Endothelial cell of umbilical vein (primary cell): ENCODE measurements around the gene ZNF530. TPM values are rescaled to one million over a fixed set of nuclear protein-coding genes. Genes with fewer than 3 reads are reported as not detected.

Source experiments
- BruUV-seq: library from RNA; stranded (reverse); fragments of 400-500 nt; replicated peaks from 2 replicates; lab custom pipeline; 2021; lab: Mats Ljungman, UMichigan
- CTCF ChIA-PET: fragments of 300-600, 350-600 bp; sonication (Branson Sonifier 250); formaldehyde crosslinking; loops from one replicate; lab custom pipeline; 2021; ENCODE audit warnings: antibody characterized with exemption, inconsistent platforms; lab: Charles Lee
- POLR2A ChIA-PET: fragments of 300-600, 350-600 bp; sonication (Branson Sonifier 250); formaldehyde crosslinking; loops from one replicate; lab custom pipeline; 2021; ENCODE audit warnings: antibody characterized with exemption, inconsistent platforms; lab: Charles Lee
- DNase-seq: peaks from one replicate; pipeline ENCODE4 v3.0.0-alpha.2; 2011; ENCODE audit warnings: low read depth, low spot score
- FAIRE-seq: peaks from 2 replicates; lab custom pipeline; 2011; peaks lifted over from hg19 to GRCh38; lab: Jason Lieb, UNC
- H2AFZ ChIP-seq: 2 replicates; pipeline ENCODE4 v1.6.0; 2012; ENCODE audit warnings: low read depth, low read length, control low read depth, inconsistent platforms
- H3K27ac ChIP-seq: 2 replicates; pipeline ENCODE4 v1.5.1; 2011; ENCODE audit warnings: low read depth, mild to moderate bottlenecking, control low read depth, low read length, moderate library complexity; ENCODE audit not compliant: insufficient read depth
- H3K27me3 ChIP-seq, 2 experiments: 2 replicates each; pipeline versions ENCODE4 v1.6.0 to v1.6.1; 2011; ENCODE audit warnings: low read length in 2 of 2, mixed read lengths in 1 of 2; ENCODE audit not compliant: control insufficient read depth in 2 of 2, insufficient read depth in 2 of 2
- H3K36me3 ChIP-seq, 2 experiments: 2 replicates in 1 of 2; 3 replicates in 1 of 2; pipeline ENCODE4 v1.5.1; 2011; ENCODE audit warnings: low read length in 2 of 2, mild to moderate bottlenecking in 1 of 2, moderate library complexity in 1 of 2; ENCODE audit not compliant: control insufficient read depth in 2 of 2, insufficient read depth in 2 of 2; ENCODE audit errors: extremely low read depth in 1 of 2
- H3K4me1 ChIP-seq: 3 replicates; pipeline ENCODE4 v1.5.1; 2011; ENCODE audit warnings: mild to moderate bottlenecking, low read length; ENCODE audit not compliant: control insufficient read depth, insufficient read depth; ENCODE audit errors: extremely low read depth
- H3K4me2 ChIP-seq: 2 replicates; pipeline ENCODE4 v1.6.1; 2011; ENCODE audit warnings: low read length, control low read depth, mixed read lengths; ENCODE audit not compliant: insufficient read depth
- H3K4me3 ChIP-seq, 3 experiments: fragments of 200-600 bp in 1 of 3; sonication (generic), shearing (Covaris generic) in 1 of 3; replicated peaks in 1 of 3; 2 replicates each; pipeline ENCODE4 v1.5.1; 2011 to 2016; ENCODE audit warnings: control low read depth in 3 of 3, low read length in 3 of 3, mild to moderate bottlenecking in 2 of 3, inconsistent platforms in 1 of 3, low read depth in 1 of 3, moderate library complexity in 1 of 3; ENCODE audit not compliant: insufficient read depth in 1 of 3
- H3K79me2 ChIP-seq: 2 replicates; pipeline ENCODE4 v1.6.0; 2012; ENCODE audit warnings: low read length, inconsistent platforms; ENCODE audit not compliant: control insufficient read depth, insufficient read depth
- H3K9ac ChIP-seq: replicated peaks from 2 replicates; pipeline ENCODE3; 2011; ENCODE audit warnings: low read length, control low read depth; ENCODE audit not compliant: insufficient read depth; ENCODE audit errors: extremely low read depth
- H3K9me1 ChIP-seq: replicated peaks from 3 replicates; pipeline ENCODE4 v1.6.0; 2011; ENCODE audit warnings: mild to moderate bottlenecking, low read length; ENCODE audit not compliant: control insufficient read depth, insufficient read depth; ENCODE audit errors: extremely low read depth
- H3K9me3 ChIP-seq: replicated peaks from 2 replicates; pipeline ENCODE4 v1.5.1; 2012; ENCODE audit warnings: low read length, inconsistent platforms; ENCODE audit not compliant: control insufficient read depth, insufficient read depth
- H4K20me1 ChIP-seq: replicated peaks from 2 replicates; pipeline ENCODE3; 2011; ENCODE audit warnings: mild to moderate bottlenecking, low read length; ENCODE audit not compliant: control insufficient read depth, insufficient read depth; ENCODE audit errors: extremely low read depth
- CTCF ChIP-seq, 2 donors: IDR thresholded peaks; 1 replicate in 1 of 2; 2 replicates in 1 of 2; pipeline ENCODE4 v1.5.1; 2011; ENCODE audit warnings: low read length in 2 of 2, mild to moderate bottlenecking in 2 of 2, moderate library complexity in 2 of 2, control low read depth in 1 of 2, inconsistent platforms in 1 of 2, low read depth in 1 of 2; ENCODE audit not compliant: insufficient read depth in 1 of 2; ENCODE audit errors: extremely low read depth in 1 of 2
- EZH2 ChIP-seq: IDR thresholded peaks from 2 replicates; pipeline ENCODE4 v1.6.1; 2012; ENCODE audit warnings: borderline replicate concordance, low read depth, mild to moderate bottlenecking, moderate library complexity, low read length, inconsistent platforms; ENCODE audit not compliant: severe bottlenecking
- FOS ChIP-seq: IDR thresholded peaks from 2 replicates; pipeline ENCODE4 v1.6.1; 2011; ENCODE audit warnings: mild to moderate bottlenecking, low read length, moderate library complexity, borderline replicate concordance; ENCODE audit not compliant: insufficient read depth
- GATA2 ChIP-seq: IDR thresholded peaks from 2 replicates; pipeline ENCODE4 v1.7.0; 2011; ENCODE audit warnings: low read depth, mild to moderate bottlenecking, moderate library complexity, mixed read lengths, low read length; ENCODE audit not compliant: insufficient read length, insufficient read depth
- JUN ChIP-seq: IDR thresholded peaks from 2 replicates; pipeline ENCODE4 v1.6.1; 2011; ENCODE audit warnings: borderline replicate concordance, low read depth; ENCODE audit not compliant: insufficient read length, insufficient read depth
- MYC ChIP-seq: IDR thresholded peaks from one replicate; pipeline ENCODE4 v1.6.1; 2011; ENCODE audit warnings: mild to moderate bottlenecking, low read depth, low read length
- POLR2A ChIP-seq: IDR thresholded peaks from 2 replicates; pipeline ENCODE4 v1.6.1; 2012; ENCODE audit warnings: low read depth, mild to moderate bottlenecking, control low read depth, low read length
- POLR2AphosphoS5 ChIP-seq: IDR thresholded peaks from 2 replicates; pipeline ENCODE4 v1.6.1; 2012; ENCODE audit warnings: low read depth, mild to moderate bottlenecking, control low read depth, low read length, moderate library complexity; ENCODE audit not compliant: insufficient read depth
- dilution Hi-C: fragments of 300-500 bp; cut with MboI; formaldehyde crosslinking; loops from one replicate; pipeline ENCODE4 v1.15.0; 2019; ENCODE audit warnings: low sequenced_read_pairs; ENCODE audit not compliant: extremely low pct_ligation_motif_present
- intact Hi-C: fragments of 100-400 bp; cut with micrococcal nuclease; formaldehyde crosslinking; loops from one replicate; pipeline ENCODE4 v1.10.0; 2022
- polyA plus RNA-seq, 4 experiments: library from polyadenylated mRNA; depleted of rRNA in 3 of 4; stranded (reverse) in 3 of 4; unstranded in 1 of 4; fragments of >200 nt; gene quantifications; 2 replicates each; pipeline versions ENCODE4 v1.2.1 to v1.2.3, GENCODE V29; 2011 to 2012; ENCODE audit warnings: missing spikeins in 1 of 4
- total RNA-seq: library from RNA; stranded (reverse); gene quantifications from 2 replicates; pipeline ENCODE4 v1.2.3, GENCODE V29; 2021
- TF ChIP-seq, protein P1 (sequence below): IDR thresholded peaks from 2 replicates; pipeline ENCODE4 v1.6.1; 2011; ENCODE audit not compliant: insufficient read depth, insufficient read length

Gene ZNF530
- total and polyA plus RNA-seq, 2 donors (not counting 3 experiments of a cell fraction or from before 2014, with no cell fraction given): 1.5 to 4.0 TPM

DNA sequence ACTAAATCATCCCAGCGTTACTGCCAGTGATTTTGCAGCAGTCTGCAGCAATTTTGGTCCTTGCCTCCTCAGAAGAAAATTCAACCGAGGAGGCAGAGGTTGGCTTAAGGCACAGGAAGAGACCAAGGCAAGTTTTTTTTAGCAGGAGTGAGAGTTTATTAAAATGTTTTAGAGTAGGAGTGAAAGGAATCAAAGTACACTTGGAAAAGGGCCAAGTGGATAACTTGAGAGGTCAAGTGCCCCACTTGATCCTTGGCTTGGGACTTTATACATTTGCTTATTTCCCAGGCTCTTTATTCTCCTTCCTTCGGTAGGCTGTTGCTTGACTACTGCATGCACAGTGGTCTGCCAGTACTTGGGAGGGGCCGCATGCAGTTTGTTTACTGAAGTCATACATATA, 11.4 kb downstream of the ZNF530 start:
- Histone ChIP-seq H3K4me2 (no peak overlapping the region), H3K27me3 (no peaks in the 10 kb centered on the region), H3K79me2 (peaks cover 8% of the 10 kb centered on the region), H3K27ac (no peak overlapping the region), H3K9ac (no peak overlapping the region), H3K36me3 (peaks cover 0 to 2% of the 10 kb centered on the region in 2 experiments), H3K9me1 (no peaks in the 10 kb centered on the region), H3K4me3 (no peak overlapping the region), H4K20me1 (no peaks in the 10 kb centered on the region), H3K9me3 (peaks cover 3% of the 10 kb centered on the region), H3K4me1 (no peaks in the 10 kb centered on the region), H2AFZ (no peak overlapping the region)
- BruUV-seq: no TSS peak
- intact Hi-C loops: loop anchor here (10.0 kb wide), 1 partner anchor 544 kb away; the partner anchor contains the start of gene ZNF329
- DNase-seq (no peak), FAIRE-seq (no peak)
- dilution Hi-C loops: no loop called here
- POLR2A ChIA-PET: no interaction called here
- TF ChIP-seq MYC (no peak), FOS (no peak), POLR2A (no peak)
- TF ChIP-seq, protein P1, sequence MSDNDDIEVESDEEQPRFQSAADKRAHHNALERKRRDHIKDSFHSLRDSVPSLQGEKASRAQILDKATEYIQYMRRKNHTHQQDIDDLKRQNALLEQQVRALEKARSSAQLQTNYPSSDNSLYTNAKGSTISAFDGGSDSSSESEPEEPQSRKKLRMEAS: no peak
- CTCF ChIA-PET: interaction anchor here (1.0 kb wide), 1 partner anchor 26 kb away, joined by 3 read pairs; no protein-coding TSS in a partner anchor

- Histone ChIP-seq H3K4me3 (peak within 1 kb of the TSS; percentile 53 to 77 (median 65)), H3K9me3 (peaks cover 2% of the 10 kb centered on the region), H4K20me1 (no peaks in the 10 kb centered on the region), H3K9me1 (no peaks in the 10 kb centered on the region), H2AFZ (peak within 1 kb of the TSS; percentile 89), H3K9ac (peak within 1 kb of the TSS; percentile 66), H3K4me2 (peak within 1 kb of the TSS; percentile 14), H3K36me3 (peaks cover 0 to 19% of the 10 kb centered on the region in 2 experiments), H3K27me3 (no peaks in the 10 kb centered on the region), H3K27ac (no peak within 1 kb of the TSS), H3K79me2 (peaks cover 19% of the 10 kb centered on the region), H3K4me1 (no peaks in the 10 kb centered on the region)
- peak; percentile 61 for TF ChIP-seq POLR2AphosphoS5
- TF ChIP-seq FOS: no peak
- TF ChIP-seq, protein P1: no peak
- no peak for TF ChIP-seq EZH2
- TF ChIP-seq JUN: no peak
- TF ChIP-seq POLR2A: peak; percentile 49
- TF ChIP-seq CTCF (IDR thresholded peaks at IDR 0.05; ENCODE audit: extremely low read depth in 1 of 2, insufficient read depth in 1 of 2, low read depth in 1 of 2, low read length in 2 of 2): peak in 1 of 2 donors; percentile 62
- no peak for TF ChIP-seq MYC
- no peak for TF ChIP-seq GATA2
- intact Hi-C loops: loop anchor here (1.0 to 10.0 kb wide), 6 partner anchors 15 to 541 kb away; partner anchors contain the start of genes ZNF211, ZNF329, ZNF416 and ZNF530
- dilution Hi-C loops: no loop called here
- ChIA-PET POLR2A (interaction anchor here (1.0 kb wide), 1 partner anchor 19 kb away, joined by 3 read pairs; the partner anchor contains the start of gene ZNF211), CTCF (interaction anchor here (1.0 kb wide), 1 partner anchor 19 kb away, joined by 3 read pairs; the partner anchor contains the start of gene ZNF211)
- DNase-seq: peak; percentile 84
- peak; percentile 88 for FAIRE-seq
- BruUV-seq: TSS peak; percentile 51
These were observed 14.5 kb downstream of the ZNF530 start, which contains the start of gene ZNF134 for GRCh38 chr19:57613941-57614743. TSS of gene ZNF134 (plus strand) at chr19:57614242. CDS start at chr19:57619469, 5,227 bp downstream.
